Putamen (tissue), 1 donor: ENCODE results near the gene CREB3L1.

Source experiments
- DNase-seq: peaks from one replicate; pipeline ENCODE4 v3.0.0-alpha.2; 2016; ENCODE audit warnings: low spot score

Gene CREB3L1

DNA sequence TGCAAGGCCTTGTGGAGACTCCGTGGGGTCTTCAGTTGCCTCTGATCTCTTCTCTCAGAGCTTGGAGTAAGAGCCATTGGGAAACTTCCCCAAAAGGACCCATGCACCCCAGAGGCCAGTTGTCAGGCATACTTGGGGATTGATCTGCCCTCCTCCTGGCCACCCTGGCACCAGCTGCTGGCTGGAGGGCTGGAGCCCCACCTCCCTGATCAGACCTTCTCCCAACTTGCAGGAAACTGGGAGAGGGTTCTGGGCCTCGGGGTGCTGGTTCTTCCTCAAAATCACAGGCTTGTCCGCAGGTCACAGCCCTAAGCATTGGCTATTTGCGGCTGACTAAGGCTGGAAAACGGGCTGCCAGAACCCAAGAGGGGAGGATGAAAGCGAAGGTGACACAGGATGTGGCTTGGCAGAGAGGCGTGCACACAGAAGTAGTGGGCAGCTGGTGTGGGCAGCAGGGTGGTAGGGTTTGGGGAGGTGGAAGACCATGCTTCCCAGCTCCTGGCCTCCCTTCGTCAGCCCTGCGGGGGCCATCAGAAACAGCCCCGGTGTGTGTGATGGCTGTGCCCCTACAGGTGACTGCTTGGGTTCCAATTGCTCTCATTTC, 68.5 kb downstream of the CREB3L1 start:
- DNase-seq, result no peak

DNA sequence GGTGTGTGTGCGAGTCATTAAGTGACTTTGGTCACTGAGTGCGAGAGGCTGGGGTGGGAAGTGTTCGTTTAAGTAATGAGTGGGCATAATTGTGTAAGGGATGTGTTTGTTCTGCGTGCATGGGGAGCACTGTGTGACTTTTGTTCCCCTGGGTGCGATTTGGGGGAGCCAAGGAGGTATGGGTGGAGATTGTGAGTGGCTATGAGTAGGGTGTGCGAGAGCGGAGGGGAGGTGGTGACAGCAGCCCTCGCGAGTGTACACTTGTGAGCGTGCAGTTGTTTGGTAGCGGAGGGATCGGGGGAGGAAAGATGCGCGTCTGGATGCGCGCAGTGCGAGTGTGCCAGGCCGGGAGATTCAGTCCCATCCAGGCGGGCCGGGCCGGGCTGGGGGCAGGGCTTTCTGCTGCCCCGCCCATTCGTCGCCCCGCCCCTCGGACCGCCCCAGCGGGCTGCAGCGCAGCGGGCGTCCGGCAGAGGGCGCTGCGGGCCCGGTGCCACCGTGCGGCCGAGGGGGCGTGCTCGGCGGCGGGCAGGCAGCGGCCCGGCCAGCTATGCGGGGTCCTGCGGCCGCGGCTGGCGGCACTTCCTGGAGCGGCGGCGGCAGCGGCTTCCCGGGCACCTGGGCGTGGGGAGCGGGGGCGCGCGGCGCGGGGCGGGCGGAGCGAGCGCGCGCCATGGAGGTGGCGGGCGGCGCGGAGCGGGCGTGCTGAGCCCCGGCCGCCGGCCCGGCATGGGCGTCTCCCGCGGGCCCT, 69.6 kb downstream of the CREB3L1 start, which contains the start of gene DGKZ:
Gene DGKZ (plus strand): TSS at position 578 of the 751 bp plus-strand sequence. CDS start 197 bp downstream, outside the sequence.
- DNase-seq, result peak; percentile 84

DNA sequence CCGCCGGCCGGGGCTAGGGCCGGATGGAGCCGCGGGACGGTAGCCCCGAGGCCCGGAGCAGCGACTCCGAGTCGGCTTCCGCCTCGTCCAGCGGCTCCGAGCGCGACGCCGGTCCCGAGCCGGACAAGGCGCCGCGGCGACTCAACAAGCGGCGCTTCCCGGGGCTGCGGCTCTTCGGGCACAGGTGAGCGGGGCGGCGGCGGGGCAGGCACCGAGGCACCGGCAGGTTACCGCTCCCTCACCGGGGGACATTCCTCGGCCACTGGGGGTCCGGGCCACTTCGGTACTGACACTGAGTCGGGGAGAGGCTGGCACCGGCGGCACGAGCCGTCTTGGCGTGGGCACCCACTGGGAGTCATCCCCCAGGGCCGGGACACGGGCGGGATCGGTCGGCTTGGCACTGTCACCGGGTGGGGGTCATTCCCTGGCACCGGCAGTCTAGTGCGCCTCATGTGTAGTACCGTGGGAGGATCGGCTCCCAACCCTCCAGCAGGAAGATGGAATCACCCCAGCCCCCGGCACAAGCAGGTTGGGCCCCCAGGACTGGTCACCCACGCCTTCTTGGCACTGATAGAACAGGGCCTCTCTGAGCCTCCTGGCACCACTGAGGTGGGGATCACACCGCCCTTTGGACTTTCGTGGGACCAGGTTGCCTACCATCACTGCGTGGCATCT, 70.3 kb downstream of the CREB3L1 start:
- DNase-seq, result no peak

DNA sequence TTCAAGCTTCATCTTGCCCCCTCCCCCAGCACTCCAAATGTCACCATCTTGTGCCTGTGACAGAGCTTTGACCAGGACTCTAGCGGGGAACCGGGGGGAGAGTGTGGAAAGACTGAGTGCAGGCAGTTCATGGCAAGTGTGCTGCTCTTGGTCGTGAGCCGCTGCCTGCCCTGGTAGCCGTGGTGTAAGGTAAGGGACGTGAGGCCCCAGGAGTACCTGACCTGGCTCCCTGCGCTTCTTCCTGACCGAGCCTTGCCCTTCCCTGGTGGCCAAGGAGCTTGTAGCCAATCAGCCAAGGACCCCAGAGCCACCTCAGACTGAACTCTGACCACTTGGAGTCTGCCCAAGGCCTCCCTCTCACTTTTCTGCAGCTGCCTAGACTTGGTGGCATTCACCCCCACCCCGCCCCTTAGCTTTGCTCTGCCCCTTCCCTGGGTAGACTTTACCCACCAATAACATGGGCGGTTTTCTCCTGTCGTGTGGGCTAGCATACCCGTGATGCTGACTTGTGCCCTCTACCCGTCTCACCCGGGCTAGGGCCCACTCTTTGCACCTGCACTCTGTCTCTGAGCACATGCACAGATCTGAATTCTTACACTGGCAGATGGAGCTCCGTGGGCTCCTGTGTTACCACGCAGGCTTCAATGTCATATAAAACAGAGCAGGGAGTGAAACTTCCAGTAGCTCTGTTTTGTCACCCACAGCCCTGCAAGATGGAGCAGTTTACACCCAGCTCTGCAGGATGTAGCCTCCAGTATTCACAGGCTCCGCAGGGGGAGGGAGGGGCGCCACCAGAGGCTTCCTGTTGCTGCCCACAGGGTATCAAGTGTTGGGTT, 71.3 kb downstream of the CREB3L1 start:
- peak; percentile 77 for DNase-seq

DNA sequence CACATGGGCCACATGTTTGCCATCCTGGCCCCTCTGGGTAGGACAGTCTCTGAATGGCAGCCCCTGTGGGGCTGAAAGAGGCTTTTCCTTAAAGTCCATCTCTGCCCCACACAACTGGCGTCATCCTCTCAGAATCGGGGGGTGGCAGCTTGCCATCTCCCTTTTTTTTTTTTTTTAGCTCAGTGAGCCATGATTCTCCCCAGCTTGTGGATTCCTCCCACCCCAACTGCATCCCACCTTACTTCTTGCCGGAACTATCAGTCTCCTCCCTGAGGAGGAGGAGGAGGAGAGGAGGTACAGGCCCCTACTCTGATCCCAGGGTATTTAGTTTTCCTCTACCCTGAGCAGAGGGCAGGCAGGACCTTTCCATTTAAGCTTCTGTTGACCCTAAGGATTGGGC, 73.2 kb downstream of the CREB3L1 start:
- no peak for DNase-seq

DNA sequence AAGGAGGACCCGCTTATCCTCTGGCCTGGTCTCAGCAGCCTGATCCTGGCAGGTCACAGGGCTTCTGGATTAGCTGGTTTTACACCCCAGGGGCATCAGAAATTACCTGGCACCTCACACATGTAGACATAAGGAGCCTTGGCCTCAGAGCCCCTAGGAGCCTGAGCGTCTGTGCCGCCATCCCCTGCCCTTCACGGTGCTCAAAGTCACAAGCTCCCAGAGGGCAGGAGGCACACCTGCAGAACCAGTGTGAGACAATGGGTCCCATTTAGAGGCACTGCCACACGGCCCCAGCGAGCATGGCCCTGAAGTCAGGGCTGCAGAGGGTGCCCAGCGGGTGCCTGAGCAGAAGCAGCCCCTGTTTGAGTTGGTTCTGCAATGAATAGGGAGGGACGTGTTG, 73.7 kb downstream of the CREB3L1 start:
- no peak for DNase-seq

DNA sequence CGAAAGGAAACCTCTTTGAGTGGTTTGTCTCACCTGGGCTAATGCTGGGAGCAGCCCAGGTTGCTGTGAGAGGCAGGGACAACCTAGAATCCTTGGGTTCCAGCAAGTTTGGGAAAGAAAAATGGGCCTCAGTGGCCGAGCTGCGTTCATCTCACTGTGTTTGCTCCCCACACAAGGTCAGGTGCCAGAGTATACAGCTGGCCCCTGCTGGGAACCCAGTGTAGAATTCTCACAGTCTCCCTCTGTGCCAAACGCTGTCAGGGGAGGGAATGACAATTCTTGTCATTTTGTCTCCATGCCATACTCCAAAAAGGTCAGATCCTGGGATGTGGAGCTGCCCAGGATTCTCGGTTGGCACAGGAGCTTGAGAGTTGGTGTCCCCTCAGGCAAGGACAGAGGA, 74.1 kb downstream of the CREB3L1 start:
- no peak for DNase-seq

DNA sequence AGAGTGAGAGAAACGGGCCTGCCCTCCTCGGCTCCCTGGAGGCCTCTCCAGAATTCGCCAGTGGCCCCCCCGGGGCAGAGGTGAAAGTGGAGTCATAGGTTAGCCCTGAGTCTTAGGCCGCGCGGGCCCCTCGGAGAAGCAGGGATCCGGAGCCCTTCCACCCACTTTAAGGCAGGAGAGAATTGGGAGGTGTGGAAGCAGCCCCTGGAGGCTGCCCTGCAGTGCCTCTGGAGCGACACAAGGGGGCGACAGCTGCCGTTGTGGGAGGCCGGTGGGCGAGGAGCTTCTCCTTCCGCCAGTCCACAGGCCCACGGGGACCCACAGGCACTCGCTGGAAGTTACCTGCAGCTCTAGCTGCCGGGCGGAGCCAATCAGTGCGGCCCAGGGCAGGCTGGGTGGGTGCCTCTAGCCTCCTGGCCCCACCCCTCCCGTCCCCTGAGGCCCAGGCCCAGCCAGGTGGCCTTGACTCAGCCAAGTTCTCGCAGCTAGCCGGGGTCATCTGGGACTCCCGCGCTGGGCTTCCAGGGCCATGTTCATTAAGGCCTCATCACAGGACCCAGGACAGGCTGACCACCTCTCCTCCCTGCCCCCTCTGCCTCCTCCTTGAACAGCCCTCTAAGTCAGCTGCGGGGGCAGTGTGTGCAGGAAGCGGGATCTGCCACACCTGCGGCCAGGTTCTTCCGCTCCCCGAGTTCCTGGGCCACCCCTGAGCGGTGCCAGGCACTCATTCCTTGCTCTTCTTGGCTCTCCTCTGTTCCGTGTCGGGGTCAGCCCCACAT, 74.8 kb downstream of the CREB3L1 start:
- DNase-seq, result no peak

DNA sequence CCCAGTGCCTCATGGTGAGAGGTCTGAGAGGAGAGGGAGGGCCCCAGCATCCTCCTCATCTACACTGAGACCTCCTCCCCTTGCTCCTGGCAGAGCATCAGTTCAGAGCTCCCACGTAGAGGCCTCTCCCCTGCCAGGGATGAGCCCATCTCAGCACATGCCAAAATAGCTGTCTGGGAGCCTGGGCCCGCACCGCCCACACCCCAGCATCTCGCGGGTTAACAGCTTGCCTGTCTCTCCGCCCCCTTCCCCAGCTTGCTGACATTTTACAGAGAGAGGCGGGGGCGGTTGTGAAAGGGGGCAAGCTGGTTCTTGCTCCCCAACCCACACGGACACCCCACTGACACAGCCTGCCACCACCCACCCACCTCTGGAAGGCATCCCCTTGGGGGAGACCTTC, 76.2 kb downstream of the CREB3L1 start:
- no peak for DNase-seq

DNA sequence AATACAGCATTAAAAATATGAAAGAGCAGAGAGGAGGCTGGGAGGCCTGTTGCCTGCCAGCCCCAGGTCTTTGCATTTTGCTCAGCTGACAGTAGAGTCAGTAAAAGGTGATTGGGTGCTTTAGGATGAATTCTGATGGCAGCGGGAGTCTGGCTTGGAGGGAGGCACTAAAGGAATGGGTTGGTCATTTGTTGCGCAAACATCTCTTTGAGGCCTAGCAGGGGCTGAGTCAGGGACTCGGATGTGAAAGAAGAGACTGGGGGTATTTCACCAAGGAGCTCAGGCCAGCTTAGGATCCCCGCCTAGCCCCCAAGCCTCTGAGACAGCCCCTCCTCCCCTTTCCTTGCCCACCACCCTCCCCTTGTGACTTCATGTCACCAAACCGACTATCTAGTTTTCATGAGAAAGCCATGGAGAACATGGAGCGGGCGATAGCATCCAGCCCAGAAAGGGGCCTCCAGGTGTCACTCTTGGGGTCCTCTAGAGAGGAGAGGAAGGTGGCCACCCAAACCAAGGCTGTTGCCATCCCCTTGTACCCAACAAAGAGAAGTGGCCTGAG, 79.5 kb downstream of the CREB3L1 start:
- no peak for DNase-seq

DNA sequence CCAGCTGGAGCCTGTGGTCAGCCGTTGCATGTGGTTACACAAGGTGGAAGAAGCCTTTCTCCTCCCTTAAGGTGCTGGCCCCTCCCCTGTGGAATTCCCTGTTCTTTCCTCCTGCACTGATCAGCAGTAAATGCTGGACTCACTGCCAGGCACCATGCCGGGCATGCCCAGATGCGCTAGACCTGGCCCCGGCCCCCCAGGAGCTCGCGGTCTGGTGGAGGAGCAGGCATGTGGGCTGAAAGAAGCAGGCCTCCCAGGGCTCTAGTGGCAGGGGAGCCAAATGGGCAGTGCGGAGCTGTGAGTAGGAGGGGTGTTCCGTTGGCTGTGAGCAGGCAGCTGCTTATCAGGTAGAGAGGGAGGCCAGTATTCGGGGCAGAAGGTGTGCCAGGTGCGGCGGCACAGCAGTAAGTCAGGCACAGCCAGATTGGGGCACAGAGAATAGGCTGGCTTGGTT, 80.0 kb downstream of the CREB3L1 start:
- no peak for DNase-seq

DNA sequence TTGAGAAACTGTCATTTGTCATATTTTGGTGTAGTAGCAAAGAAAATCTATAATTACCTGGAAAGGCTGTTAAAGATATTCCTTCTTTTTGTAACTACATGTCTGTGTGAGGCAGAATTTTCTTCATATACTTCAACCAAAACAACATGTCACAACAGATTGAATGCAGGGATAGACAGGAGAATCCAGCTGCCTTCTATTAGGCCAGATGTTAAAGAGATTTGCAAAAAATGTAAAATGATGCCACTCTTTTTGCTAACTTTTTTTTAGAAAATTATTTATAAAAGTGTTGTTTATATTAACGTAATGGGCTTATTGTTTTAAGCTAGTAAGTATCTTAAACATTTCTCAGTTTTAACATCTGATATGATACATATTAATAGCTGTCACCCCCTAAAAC, 82.5 kb downstream of the CREB3L1 start:
- DNase-seq, result no peak

DNA sequence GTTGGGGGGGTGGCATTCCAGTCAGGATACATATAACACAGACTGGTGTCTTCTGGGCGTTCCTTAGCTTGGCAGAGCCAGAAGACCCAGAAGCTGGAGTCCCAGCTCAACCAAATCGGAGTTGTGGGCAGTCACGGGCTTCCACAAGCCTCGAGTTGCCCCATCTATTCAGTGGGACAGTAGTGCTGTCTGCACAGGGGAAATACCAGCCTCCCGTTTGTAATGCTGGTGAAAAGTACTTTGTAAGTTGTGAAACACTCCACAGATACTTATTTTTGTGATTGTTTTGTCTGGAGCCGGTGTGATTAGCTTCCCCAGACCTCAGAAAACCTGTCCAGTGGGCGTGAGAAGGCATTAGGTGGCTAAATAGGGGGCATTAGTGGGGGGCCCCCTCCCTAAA, 83.4 kb downstream of the CREB3L1 start:
- DNase-seq, result no peak

DNA sequence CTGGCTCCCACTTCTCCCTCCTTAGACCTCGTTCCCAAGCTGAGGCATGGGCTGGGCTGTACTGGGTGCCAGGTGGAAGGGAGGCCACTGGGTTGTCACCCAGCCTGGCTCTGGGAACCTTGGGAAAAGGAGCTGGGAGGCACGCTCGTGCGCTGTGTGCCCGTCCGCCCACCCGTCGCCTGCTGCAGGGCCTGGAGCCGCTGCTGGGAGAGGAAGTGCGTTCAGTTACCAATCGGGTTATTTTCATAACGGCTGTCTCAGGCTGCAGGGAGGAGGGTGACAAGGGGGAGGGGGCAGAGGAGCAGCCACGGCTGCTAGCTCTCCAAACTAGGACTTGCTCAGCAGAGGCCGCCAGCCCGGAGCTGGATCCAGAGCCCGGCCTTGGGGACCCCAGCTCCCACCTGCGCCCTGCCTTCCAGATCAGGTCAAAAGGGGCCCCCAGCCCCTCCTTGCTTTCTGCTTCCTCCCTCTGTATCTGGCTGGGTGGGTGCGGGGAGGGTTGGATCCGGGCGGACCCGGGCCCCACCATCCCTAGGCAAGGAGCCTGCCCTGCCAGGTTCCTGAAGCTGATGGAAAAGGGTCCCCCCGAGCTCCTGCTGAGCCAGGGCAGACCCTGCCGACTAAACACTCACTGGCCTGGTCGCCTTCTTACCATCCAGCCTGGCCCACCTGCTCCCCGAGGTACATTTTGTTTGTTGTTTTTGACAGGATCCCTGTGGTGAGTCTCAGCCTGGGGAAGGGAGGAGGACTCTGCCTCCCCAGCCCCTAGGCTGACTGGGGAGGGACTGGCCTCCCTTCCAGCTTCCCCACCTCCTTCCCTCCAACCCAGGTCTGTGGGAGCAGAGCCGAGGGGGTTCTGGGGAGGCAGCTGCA, 84.1 kb downstream of the CREB3L1 start:
- peak; percentile 74 for DNase-seq

DNA sequence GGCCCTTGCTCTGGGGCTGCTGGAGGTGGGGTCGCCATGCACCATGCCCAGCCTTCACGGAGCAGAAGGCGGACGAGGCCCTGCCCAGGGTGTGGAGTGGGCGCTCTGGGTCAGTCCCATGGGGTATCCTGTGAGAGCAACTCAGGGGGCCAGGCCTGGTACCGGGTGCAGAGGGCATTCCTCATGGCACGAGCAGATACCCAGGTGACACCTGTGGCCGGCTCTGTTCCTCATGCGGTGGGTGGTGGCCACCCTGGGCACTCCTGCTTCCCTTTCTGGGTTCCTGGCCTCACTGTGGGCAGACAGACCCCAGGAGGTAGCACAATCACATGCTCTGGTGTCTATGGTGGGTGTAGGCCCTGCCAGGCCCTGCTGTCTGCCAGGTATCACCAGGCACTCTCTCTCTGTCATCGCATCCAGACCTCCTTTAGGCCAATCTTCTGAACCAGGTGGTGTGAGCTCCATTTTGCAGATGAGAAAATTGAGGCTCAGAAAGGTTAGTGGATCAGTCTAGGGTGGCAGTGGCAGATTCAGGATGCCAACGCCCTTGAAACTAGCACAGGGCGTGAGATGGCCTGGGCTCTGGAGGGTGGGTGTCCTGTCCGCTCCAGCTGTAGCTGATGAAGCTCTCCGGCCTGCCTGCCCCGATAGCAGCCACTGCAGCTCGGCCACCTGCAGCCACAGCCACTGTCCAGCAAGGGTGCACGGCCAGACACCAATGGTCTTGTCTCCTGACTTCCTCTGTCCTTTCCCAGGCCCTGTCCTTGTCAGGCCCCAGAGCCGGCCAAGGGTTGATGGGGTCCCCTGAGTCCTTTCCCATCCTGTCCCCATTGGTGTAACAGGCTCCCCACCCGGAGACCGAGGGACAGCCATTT, 84.9 kb downstream of the CREB3L1 start:
- DNase-seq, result no peak

DNA sequence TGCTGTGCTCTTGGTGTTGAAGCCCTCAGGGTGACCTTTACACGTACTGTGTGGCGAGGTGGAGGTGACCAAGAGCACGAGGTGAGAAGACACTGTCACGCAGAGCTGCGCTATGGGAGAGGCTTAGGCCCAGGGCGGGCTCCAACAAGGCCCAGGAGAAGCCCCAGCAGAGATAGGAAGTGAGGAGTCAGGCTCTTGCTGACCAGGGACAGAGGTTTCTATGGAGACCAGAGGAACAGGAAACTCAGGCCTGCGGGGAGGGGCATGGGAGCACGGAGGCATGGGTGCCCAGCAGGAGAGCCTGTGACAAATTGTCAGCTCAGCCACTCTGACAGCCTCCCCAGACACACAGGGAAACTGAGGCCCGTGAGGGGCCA, 85.6 kb downstream of the CREB3L1 start:
- no peak for DNase-seq

DNA sequence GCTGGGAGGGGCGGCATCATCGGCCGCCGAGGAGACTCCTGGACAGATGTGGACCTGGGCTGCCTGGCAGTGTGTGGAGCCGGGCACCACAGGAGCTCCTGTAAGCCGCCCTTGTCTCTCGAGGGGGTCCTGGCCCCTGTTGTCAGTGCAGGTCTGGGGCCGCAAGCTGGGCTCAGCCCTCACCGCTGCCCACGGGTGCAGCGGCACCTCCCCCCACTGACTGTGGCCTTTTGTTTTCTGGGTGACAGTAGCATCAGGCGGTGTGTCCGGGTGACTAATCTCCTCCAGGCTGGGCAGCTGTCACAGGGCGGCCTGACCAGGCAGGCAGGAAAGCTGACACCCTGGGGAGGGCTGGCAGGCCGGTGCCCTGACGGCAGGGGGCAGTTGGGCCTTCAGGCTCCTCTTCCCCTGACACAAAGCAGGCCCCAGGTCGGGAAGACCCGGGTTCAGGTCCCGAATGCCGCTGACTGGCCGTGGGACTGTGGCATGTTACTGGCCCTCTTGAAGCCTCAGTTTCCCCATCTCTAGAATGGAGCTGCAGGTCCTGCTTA, 86.1 kb downstream of the CREB3L1 start:
- peak; percentile 85 for DNase-seq

DNA sequence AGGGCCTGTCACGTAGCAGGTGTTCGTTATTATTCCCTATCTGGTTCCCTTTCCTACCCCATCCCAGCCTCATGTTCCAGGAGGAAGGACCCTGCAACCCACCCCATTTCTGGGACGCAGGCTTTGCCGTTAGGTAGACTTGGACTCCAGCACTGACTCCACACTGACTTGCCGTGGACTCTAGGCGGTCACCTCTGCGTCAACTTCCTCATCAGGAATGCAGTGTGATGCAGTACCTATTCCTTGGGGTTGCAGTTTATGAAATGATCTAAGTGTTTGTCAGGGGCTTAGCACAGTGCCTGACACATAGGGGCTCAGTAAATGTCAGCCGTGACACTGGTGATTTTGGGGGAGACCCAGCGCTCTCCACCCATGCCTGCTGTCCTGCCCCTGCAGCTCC, 86.6 kb downstream of the CREB3L1 start:
- no peak for DNase-seq

DNA sequence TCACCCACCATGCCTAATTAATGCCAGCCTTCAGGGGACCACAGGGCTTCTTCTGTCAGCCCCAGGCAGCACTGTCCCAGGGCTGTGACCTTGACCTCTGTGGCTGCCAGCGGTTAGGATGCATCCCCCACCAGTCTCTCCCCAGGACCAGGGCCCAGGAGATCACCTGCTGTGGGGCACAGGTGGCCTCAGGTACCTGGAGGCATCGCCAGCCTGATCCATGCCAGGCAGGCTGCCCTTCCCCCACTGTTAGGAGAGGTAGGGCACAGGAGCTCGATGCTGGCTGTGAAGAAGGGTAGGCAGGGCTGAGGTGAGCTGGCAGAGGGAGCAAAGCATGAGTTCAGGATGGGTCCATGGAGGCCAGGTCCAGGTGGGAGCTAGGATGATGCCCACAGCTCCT, 87.3 kb downstream of the CREB3L1 start:
- DNase-seq, result no peak
